ENCODE measurements around the gene PABPC1L.
A peak's percentile ranks its signal among the peaks of the same experiment; 100 is the strongest.

The PABPC1L gene

GRCh38 chr20:44901974-44902373 is 7.9 kb upstream of the PABPC1L start:
- no peak for DNase-seq

GRCh38 chr20:44904377-44904776 is 5.5 kb upstream of the PABPC1L start:
- no peak for DNase-seq

- no peak for DNase-seq
Observed at GRCh38 chr20:44908987-44909871, 631 bp upstream of the PABPC1L start.

GRCh38 chr20:44910690-44911262 is 916 bp downstream of the PABPC1L start:
- DNase-seq = no peak

- peak; percentile 35 for DNase-seq
Observed at GRCh38 chr20:44911264-44911921, 1.5 kb downstream of the PABPC1L start.

GRCh38 chr20:44912189-44912588 is 2.3 kb downstream of the PABPC1L start:
- DNase-seq = no peak

GRCh38 chr20:44914924-44915323 is 5.1 kb downstream of the PABPC1L start:
- DNase-seq = no peak

GRCh38 chr20:44916586-44916985 is 6.7 kb downstream of the PABPC1L start:
- DNase-seq = no peak

GRCh38 chr20:44917399-44917798 is 7.5 kb downstream of the PABPC1L start:
- no peak for DNase-seq

- DNase-seq = no peak
Observed at GRCh38 chr20:44918342-44918741, 8.5 kb downstream of the PABPC1L start.

GRCh38 chr20:44918761-44919160 is 8.9 kb downstream of the PABPC1L start:
- DNase-seq = no peak

- no peak for DNase-seq
Observed at GRCh38 chr20:44921447-44921846, 11.6 kb downstream of the PABPC1L start.

GRCh38 chr20:44924541-44924940 is 14.7 kb downstream of the PABPC1L start:
- no peak for DNase-seq

GRCh38 chr20:44928595-44928994 is 18.7 kb downstream of the PABPC1L start:
- DNase-seq = no peak

- no peak for DNase-seq
Observed at GRCh38 chr20:44930517-44931168, 20.8 kb downstream of the PABPC1L start.

GRCh38 chr20:44931911-44932310 is 22.1 kb downstream of the PABPC1L start:
- DNase-seq = no peak

GRCh38 chr20:44932916-44933315 is 23.1 kb downstream of the PABPC1L start:
- no peak for DNase-seq

GRCh38 chr20:44936510-44936909 is 26.6 kb downstream of the PABPC1L start:
- DNase-seq = no peak

GRCh38 chr20:44938637-44939036 is 28.8 kb downstream of the PABPC1L start:
- DNase-seq = no peak

- no peak for DNase-seq
Observed at GRCh38 chr20:44941120-44941691, 31.3 kb downstream of the PABPC1L start.

GRCh38 chr20:44942264-44942973 is 32.6 kb downstream of the PABPC1L start:
- no peak for DNase-seq

GRCh38 chr20:44943828-44944227 is 34.0 kb downstream of the PABPC1L start:
- DNase-seq = no peak

All from CD4-positive, alpha-beta T cell treated with Interleukin-4 for 4 hours (primary cell).